PC-3 (cell line): ENCODE measurements around the gene PNMA8A.

ENCODE experiments used
- EZH2 ChIP-seq: fragments of 300-600 bp; sonication (generic); IDR thresholded peaks from one replicate; pipeline ENCODE4 v1.6.1; 2017; ENCODE audit warnings: antibody characterized with exemption, mild to moderate bottlenecking, low read length; ENCODE audit not compliant: unreplicated experiment
- EZH2phosphoT487 ChIP-seq: fragments of 300-600 bp; sonication (generic); IDR thresholded peaks from 2 replicates; pipeline ENCODE4 v1.6.1; 2018; ENCODE audit warnings: mild to moderate bottlenecking, antibody characterized with exemption, low read length, borderline replicate concordance
- TF ChIP-seq, protein P1 (sequence below): fragments of 300-600 bp; sonication (generic); conservative IDR thresholded peaks from 2 replicates; pipeline ENCODE4 v1.5.1; 2017; ENCODE audit warnings: antibody characterized with exemption, low read depth, mild to moderate bottlenecking, low read length

GRCh38 chr19:46471116-46471733 lies at the start of gene PNMA8A:
- TF ChIP-seq, protein P1, sequence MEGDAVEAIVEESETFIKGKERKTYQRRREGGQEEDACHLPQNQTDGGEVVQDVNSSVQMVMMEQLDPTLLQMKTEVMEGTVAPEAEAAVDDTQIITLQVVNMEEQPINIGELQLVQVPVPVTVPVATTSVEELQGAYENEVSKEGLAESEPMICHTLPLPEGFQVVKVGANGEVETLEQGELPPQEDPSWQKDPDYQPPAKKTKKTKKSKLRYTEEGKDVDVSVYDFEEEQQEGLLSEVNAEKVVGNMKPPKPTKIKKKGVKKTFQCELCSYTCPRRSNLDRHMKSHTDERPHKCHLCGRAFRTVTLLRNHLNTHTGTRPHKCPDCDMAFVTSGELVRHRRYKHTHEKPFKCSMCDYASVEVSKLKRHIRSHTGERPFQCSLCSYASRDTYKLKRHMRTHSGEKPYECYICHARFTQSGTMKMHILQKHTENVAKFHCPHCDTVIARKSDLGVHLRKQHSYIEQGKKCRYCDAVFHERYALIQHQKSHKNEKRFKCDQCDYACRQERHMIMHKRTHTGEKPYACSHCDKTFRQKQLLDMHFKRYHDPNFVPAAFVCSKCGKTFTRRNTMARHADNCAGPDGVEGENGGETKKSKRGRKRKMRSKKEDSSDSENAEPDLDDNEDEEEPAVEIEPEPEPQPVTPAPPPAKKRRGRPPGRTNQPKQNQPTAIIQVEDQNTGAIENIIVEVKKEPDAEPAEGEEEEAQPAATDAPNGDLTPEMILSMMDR: no peak
- no peak for TF ChIP-seq EZH2
- TF ChIP-seq EZH2phosphoT487: no peak
